HepG2 (cell line): ENCODE measurements around the gene GDPGP1. TPM values are rescaled to one million over a fixed set of nuclear protein-coding genes. Genes with fewer than 3 reads are reported as not detected.
A peak's percentile ranks its signal among the peaks of the same experiment; 100 is the strongest.

Experiments
- CEBPB ChIP-seq: IDR thresholded peaks from 2 replicates; pipeline ENCODE4 v1.6.1; 2011; ENCODE audit warnings: low read depth, low read length, improper control_type of control experiment, borderline replicate concordance
- CENPT ChIP-seq: sonication (generic); formaldehyde crosslinking; IDR thresholded peaks from 2 replicates; pipeline ENCODE4 v1.8.0; 2022; ENCODE audit warnings: low read depth, mild to moderate bottlenecking, moderate library complexity, missing genetic modification reagents
- ELF1 ChIP-seq: sonication (generic); formaldehyde crosslinking; IDR thresholded peaks from 2 replicates; pipeline ENCODE4 v1.4.0; 2020; ENCODE audit warnings: missing genetic modification reagents
- GABPB1 ChIP-seq: IDR thresholded peaks from 2 replicates; pipeline ENCODE4 v1.6.1; 2016; ENCODE audit warnings: mild to moderate bottlenecking, missing genetic modification reagents, moderate library complexity, missing compliant biosample characterization
- NAIF1 ChIP-seq: sonication (generic); formaldehyde crosslinking; IDR thresholded peaks from 2 replicates; pipeline ENCODE4 v1.5.0; 2020; ENCODE audit warnings: mild to moderate bottlenecking, missing genetic modification reagents, borderline replicate concordance
- NFATC3 ChIP-seq: sonication (generic); formaldehyde crosslinking; IDR thresholded peaks from 2 replicates; pipeline ENCODE4 v1.5.1; 2020; ENCODE audit warnings: mild to moderate bottlenecking, missing genetic modification reagents
- NRL ChIP-seq: sonication (generic); formaldehyde crosslinking; IDR thresholded peaks from 2 replicates; pipeline ENCODE4 v1.5.0; 2020; ENCODE audit warnings: missing genetic modification reagents, mild to moderate bottlenecking, moderate library complexity, borderline replicate concordance
- PHF21A ChIP-seq: sonication (generic); formaldehyde crosslinking; IDR thresholded peaks from 2 replicates; pipeline ENCODE4 v1.5.0; 2020; ENCODE audit warnings: mild to moderate bottlenecking, missing genetic modification reagents
- PPARG ChIP-seq: conservative IDR thresholded peaks from 2 replicates; pipeline ENCODE4 v1.6.1; 2016; ENCODE audit warnings: missing biosample characterization, missing genetic modification reagents
- RORA ChIP-seq: sonication (generic); formaldehyde crosslinking; IDR thresholded peaks from 2 replicates; pipeline ENCODE4 v1.5.0; 2020; ENCODE audit warnings: mild to moderate bottlenecking, missing genetic modification reagents, moderate library complexity
- SMARCC2 ChIP-seq: fragments of 450-650 bp; IDR thresholded peaks from 2 replicates; pipeline ENCODE4 v1.6.1; 2017; ENCODE audit warnings: antibody characterized with exemption, mild to moderate bottlenecking
- TP53 ChIP-seq: sonication (generic); formaldehyde crosslinking; conservative IDR thresholded peaks from 2 replicates; pipeline ENCODE4 v1.4.0; 2020; ENCODE audit warnings: missing genetic modification reagents
- ZIK1 ChIP-seq: sonication (generic); formaldehyde crosslinking; IDR thresholded peaks from 2 replicates; pipeline ENCODE4 v1.5.0; 2020; ENCODE audit warnings: mild to moderate bottlenecking, low read depth, missing genetic modification reagents, borderline replicate concordance
- ZNF138 ChIP-seq: sonication (generic); formaldehyde crosslinking; IDR thresholded peaks from 2 replicates; pipeline ENCODE4 v1.5.0; 2020; ENCODE audit warnings: mild to moderate bottlenecking, low read depth, missing genetic modification reagents
- ZNF44 ChIP-seq: sonication (generic); formaldehyde crosslinking; IDR thresholded peaks from 2 replicates; pipeline ENCODE4 v1.5.1; 2020; ENCODE audit warnings: mild to moderate bottlenecking, missing genetic modification reagents
- ZNF501 ChIP-seq: sonication (generic); formaldehyde crosslinking; IDR thresholded peaks from 2 replicates; pipeline ENCODE4 v1.5.1; 2020; ENCODE audit warnings: mild to moderate bottlenecking, moderate library complexity, missing genetic modification reagents
- ZNF557 ChIP-seq: sonication (generic); formaldehyde crosslinking; IDR thresholded peaks from 2 replicates; pipeline ENCODE4 v1.4.0; 2020; ENCODE audit warnings: missing genetic modification reagents
- polyA plus RNA-seq, 8 experiments: library from polyadenylated mRNA; depleted of rRNA in 3 of 8; stranded (reverse) in 7 of 8; unstranded in 1 of 8; fragments of >200 nt; fragmentation: Illumina TruSeq in 4 of 8; extraction: Trizol in 4 of 8; gene quantifications; 2 replicates each; pipeline versions ENCODE4 v1.2.1 to v1.2.3, GENCODE V29; 2011 to 2016; ENCODE audit warnings: low read depth in 4 of 8, missing spikeins in 1 of 8, mixed read lengths in 1 of 8; ENCODE audit not compliant: insufficient read depth in 1 of 8
- total RNA-seq, 5 experiments: library from RNA; depleted of rRNA; stranded (reverse); fragments of >200 nt; fragmentation: Illumina TruSeq; extraction: Trizol; gene quantifications; 2 replicates each; pipeline ENCODE4 v1.2.3, GENCODE V29; 2016; ENCODE audit warnings: low read depth in 1 of 5
- TF ChIP-seq, protein P1 (sequence below): sonication (generic); formaldehyde crosslinking; conservative IDR thresholded peaks from 2 replicates; pipeline ENCODE4 v1.4.0; 2020; ENCODE audit warnings: mild to moderate bottlenecking, missing genetic modification reagents, moderate library complexity
- TF ChIP-seq, protein P2 (sequence below), 2 experiments: fragments of 450-650 bp in 1 of 2; sonication (generic) in 1 of 2; formaldehyde crosslinking; IDR thresholded peaks; 2 replicates each; pipeline versions ENCODE4 v1.5.0 to v1.8.0; 2020 to 2022; ENCODE audit warnings: mild to moderate bottlenecking in 1 of 2, missing genetic modification reagents in 1 of 2
- TF ChIP-seq, protein P3 (sequence below): sonication (generic); formaldehyde crosslinking; IDR thresholded peaks from 2 replicates; pipeline ENCODE4 v1.8.0; 2022; ENCODE audit warnings: low read depth, missing genetic modification reagents
- TF ChIP-seq, protein P4 (sequence below): sonication (generic); formaldehyde crosslinking; IDR thresholded peaks from 2 replicates; pipeline ENCODE4 v1.4.0; 2020; ENCODE audit warnings: missing genetic modification reagents, borderline replicate concordance

The GDPGP1 gene
- total and polyA plus RNA-seq, 2 of the 13 experiments (the other 11 are each of a cell fraction or from before 2014, with no cell fraction given), result 1.5 to 4.3 TPM

DNA sequence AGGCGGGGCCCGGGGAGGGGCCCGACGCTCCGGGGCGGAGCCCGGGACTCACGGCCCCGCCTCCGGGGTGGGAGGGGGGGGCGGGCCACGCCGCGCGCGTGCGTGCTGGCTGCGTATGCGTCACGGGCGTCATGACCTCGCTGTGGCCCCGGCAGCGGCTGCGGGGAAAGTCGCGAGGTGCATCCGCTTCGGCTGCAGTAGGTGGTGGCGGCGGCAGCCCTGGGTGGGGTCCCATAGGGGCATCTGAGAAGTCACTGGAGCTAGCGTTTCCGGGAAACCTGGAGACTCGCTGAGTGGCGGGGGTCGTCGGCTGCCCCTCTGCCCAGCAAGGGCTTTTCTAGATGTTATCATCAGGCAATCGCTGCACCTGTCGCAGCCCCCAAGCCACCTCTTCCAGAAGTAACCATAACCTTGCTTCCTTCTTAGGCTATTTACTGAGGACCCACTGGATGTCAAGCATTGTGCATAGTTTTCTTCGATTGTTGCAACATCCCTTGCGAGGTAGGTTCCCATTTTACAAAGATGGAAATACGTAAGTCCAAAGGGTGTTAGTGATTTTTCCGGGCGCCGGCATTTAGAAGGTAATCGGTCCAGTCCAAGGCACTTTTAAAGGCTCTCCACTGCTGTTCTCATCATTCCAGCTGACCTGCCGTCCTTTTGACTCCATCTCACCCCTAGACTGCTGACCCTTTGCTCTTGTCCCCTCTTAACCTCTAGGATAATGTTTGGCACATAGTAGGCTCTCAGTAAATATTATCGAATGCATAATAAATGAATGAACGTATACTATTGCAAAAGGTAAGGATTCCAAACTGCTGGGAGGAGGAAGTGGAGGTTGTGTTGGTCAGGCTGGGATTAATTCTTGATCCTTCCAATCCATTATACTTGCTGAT lies at the start of gene GDPGP1 (continued):
- TF ChIP-seq, protein P1, sequence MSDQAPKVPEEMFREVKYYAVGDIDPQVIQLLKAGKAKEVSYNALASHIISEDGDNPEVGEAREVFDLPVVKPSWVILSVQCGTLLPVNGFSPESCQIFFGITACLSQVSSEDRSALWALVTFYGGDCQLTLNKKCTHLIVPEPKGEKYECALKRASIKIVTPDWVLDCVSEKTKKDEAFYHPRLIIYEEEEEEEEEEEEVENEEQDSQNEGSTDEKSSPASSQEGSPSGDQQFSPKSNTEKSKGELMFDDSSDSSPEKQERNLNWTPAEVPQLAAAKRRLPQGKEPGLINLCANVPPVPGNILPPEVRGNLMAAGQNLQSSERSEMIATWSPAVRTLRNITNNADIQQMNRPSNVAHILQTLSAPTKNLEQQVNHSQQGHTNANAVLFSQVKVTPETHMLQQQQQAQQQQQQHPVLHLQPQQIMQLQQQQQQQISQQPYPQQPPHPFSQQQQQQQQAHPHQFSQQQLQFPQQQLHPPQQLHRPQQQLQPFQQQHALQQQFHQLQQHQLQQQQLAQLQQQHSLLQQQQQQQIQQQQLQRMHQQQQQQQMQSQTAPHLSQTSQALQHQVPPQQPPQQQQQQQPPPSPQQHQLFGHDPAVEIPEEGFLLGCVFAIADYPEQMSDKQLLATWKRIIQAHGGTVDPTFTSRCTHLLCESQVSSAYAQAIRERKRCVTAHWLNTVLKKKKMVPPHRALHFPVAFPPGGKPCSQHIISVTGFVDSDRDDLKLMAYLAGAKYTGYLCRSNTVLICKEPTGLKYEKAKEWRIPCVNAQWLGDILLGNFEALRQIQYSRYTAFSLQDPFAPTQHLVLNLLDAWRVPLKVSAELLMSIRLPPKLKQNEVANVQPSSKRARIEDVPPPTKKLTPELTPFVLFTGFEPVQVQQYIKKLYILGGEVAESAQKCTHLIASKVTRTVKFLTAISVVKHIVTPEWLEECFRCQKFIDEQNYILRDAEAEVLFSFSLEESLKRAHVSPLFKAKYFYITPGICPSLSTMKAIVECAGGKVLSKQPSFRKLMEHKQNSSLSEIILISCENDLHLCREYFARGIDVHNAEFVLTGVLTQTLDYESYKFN (CRISPR knock-in tag), result peak; percentile 29; the same call in 1 of the 2 replicates
- TF ChIP-seq PHF21A (CRISPR knock-in tag), result 0 out of 2 replicates have a peak, but pooled peaks have one; percentile 3
- 0 out of 2 replicates have a peak, but pooled peaks have one; percentile 25 for TF ChIP-seq ZNF138 (CRISPR knock-in tag)
- no peak for TF ChIP-seq SMARCC2
- TF ChIP-seq ZIK1 (CRISPR knock-in tag), result no peak
- TF ChIP-seq PPARG, result no peak; the same call in 1 of the 2 replicates
- no peak; the same call in 1 of the 2 replicates for TF ChIP-seq GABPB1
- no peak for TF ChIP-seq ELF1 (CRISPR knock-in tag)
- 0 out of 2 replicates have a peak, but pooled peaks have one; percentile 16 for TF ChIP-seq ZNF557
- TF ChIP-seq, protein P2, sequence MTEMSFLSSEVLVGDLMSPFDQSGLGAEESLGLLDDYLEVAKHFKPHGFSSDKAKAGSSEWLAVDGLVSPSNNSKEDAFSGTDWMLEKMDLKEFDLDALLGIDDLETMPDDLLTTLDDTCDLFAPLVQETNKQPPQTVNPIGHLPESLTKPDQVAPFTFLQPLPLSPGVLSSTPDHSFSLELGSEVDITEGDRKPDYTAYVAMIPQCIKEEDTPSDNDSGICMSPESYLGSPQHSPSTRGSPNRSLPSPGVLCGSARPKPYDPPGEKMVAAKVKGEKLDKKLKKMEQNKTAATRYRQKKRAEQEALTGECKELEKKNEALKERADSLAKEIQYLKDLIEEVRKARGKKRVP (CRISPR knock-in tag; IDR thresholded peaks at IDR 0.05), result 0 out of 4 replicates have a peak, but pooled peaks of 1 of the 2 experiments have one; percentile 15
- TF ChIP-seq TP53 (CRISPR knock-in tag), result no peak
- no peak for TF ChIP-seq CENPT (CRISPR knock-in tag)
- TF ChIP-seq, protein P3, sequence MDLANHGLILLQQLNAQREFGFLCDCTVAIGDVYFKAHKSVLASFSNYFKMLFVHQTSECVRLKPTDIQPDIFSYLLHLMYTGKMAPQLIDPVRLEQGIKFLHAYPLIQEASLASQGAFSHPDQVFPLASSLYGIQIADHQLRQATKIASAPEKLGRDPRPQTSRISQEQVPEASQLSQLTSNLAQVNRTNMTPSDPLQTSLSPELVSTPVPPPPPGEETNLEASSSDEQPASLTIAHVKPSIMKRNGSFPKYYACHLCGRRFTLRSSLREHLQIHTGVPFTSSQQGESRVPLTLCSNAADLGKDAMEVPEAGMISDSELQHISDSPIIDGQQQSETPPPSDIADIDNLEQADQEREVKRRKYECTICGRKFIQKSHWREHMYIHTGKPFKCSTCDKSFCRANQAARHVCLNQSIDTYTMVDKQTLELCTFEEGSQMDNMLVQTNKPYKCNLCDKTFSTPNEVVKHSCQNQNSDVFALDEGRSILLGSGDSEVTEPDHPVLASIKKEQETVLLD (CRISPR knock-in tag), result no peak
- TF ChIP-seq CEBPB, result peak; percentile 70
- no peak for TF ChIP-seq ZNF501 (CRISPR knock-in tag)
- TF ChIP-seq NRL, result no peak
- TF ChIP-seq NFATC3 (CRISPR knock-in tag), result no peak
- no peak for TF ChIP-seq NAIF1
- TF ChIP-seq, protein P4, sequence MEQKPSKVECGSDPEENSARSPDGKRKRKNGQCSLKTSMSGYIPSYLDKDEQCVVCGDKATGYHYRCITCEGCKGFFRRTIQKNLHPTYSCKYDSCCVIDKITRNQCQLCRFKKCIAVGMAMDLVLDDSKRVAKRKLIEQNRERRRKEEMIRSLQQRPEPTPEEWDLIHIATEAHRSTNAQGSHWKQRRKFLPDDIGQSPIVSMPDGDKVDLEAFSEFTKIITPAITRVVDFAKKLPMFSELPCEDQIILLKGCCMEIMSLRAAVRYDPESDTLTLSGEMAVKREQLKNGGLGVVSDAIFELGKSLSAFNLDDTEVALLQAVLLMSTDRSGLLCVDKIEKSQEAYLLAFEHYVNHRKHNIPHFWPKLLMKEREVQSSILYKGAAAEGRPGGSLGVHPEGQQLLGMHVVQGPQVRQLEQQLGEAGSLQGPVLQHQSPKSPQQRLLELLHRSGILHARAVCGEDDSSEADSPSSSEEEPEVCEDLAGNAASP, result no peak; the same call in 1 of the 2 replicates
- no peak for TF ChIP-seq ZNF44 (CRISPR knock-in tag)
- no peak for TF ChIP-seq RORA
